OCI-LY3 (cell line): ENCODE data around the gene SLC7A7.
A peak's percentile ranks its signal among the peaks of the same experiment; 100 is the strongest.

Source experiments
- EZH2phosphoT487 ChIP-seq: fragments of 200-600 bp; shearing (Covaris generic); IDR thresholded peaks from 2 replicates; pipeline ENCODE4 v1.6.1; 2018; ENCODE audit warnings: antibody characterized with exemption, mixed run types, low read depth
- TF ChIP-seq, protein P1 (sequence below): fragments of 200-600, 300-600 bp; sonication (generic); IDR thresholded peaks from 2 replicates; pipeline ENCODE4 v1.5.1; 2014; ENCODE audit warnings: antibody characterized with exemption, low read length, low read depth

DNA sequence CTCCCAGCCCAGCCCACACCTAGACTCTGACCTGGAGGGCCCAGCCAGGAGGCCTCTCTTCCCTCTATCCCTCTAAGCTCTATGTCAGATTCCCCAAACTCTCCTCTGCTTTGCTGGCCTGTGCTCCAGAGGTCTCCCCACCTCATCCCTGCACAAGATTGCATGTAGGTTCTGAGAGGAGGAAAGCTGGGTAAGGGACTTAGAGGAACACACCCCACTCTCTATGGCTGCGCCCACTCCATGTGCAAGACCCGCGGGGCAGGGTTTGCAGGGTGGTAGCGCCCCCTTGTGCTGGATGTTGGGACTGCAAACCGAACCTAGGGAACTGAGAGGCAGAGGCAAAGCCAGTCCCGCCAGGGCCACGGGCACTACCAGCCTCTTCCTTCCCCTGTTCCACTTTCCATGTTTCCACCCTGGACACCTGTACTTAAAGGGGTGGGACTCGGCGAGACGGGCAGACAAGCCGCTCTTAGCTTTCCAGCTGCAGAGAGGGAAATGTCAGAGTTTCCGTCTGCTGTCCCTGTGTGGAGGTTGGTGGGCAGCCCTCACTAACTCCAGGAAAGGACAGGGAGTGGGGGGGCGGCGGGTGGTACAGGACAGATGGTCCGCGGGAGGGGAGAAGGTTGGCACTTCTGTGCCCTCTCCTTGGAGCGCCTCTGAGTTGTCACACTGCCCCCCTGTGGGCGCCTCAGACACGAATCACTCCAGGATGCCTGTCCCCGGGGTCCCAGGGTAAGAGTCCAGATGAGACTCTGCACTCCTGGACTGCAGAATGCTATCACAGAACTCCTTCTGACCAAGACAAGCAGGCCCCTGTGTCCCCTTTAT, 37.9 kb upstream of the SLC7A7 start:
- TF ChIP-seq EZH2phosphoT487: no peak
- TF ChIP-seq, protein P1, sequence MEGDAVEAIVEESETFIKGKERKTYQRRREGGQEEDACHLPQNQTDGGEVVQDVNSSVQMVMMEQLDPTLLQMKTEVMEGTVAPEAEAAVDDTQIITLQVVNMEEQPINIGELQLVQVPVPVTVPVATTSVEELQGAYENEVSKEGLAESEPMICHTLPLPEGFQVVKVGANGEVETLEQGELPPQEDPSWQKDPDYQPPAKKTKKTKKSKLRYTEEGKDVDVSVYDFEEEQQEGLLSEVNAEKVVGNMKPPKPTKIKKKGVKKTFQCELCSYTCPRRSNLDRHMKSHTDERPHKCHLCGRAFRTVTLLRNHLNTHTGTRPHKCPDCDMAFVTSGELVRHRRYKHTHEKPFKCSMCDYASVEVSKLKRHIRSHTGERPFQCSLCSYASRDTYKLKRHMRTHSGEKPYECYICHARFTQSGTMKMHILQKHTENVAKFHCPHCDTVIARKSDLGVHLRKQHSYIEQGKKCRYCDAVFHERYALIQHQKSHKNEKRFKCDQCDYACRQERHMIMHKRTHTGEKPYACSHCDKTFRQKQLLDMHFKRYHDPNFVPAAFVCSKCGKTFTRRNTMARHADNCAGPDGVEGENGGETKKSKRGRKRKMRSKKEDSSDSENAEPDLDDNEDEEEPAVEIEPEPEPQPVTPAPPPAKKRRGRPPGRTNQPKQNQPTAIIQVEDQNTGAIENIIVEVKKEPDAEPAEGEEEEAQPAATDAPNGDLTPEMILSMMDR: peak; percentile 82
